ENCODE measurements around the gene FAAP20.
"Not testable (repeated sequence)": the region's sequence is repeated elsewhere in the genome, so short reads cannot be mapped to it uniquely, and the experiment has no call there.

The FAAP20 gene

GRCh38 chr1:2156866-2157265 lies 37.7 kb downstream of the FAAP20 start:
- no peak for DNase-seq (ENCODE audit: low spot score)

- no peak for DNase-seq (ENCODE audit: low spot score)
These were observed 38.8 kb downstream of the FAAP20 start for GRCh38 chr1:2155788-2156187.

- no peak for DNase-seq (ENCODE audit: low spot score)
These were observed 39.4 kb downstream of the FAAP20 start for GRCh38 chr1:2155147-2155598.

DNA sequence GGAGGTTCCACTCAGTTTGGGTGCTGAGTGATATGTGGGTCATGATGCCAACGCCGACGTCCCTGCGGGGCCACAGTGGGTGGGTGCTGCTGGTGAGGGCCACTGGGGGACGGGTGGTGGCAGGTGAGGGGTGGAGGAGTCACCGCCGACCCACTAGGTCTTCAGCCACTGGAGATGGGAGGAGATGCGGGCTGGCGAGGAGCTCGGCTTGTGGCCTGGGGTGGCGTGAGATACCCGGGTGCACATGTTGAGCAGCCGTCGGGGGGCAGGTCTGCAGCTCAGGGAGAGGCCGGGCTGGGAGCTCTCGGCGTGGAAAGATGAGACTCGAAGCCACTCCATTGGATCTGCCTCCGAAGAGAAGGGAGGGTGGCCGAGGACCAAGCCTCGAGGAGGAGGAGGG lies 40.5 kb downstream of the FAAP20 start:
- DNase-seq (ENCODE audit: low spot score), result no peak

GRCh38 chr1:2152954-2153353 lies 41.6 kb downstream of the FAAP20 start:
- no peak for DNase-seq (ENCODE audit: low spot score)

DNA sequence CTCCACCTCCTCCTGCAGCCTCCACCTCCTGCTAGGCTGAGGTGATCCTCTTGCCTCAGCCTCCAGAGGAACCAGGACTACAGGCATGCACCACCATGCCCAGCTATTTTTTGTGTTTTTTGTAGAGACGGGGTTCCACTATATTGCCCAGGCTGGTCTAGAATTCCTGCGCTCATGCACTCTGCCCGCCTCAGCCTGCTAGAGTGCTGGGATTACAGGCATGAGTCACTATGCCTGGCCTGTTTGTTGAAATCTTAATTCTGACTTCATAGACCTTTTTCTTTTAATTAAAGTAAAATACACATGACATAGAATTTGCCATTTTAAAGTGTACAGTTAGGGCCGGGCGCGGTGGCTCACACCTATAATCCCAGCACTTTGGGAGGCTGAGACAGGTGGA lies 42.7 kb downstream of the FAAP20 start:
- DNase-seq (ENCODE audit: low spot score), result no peak

DNA sequence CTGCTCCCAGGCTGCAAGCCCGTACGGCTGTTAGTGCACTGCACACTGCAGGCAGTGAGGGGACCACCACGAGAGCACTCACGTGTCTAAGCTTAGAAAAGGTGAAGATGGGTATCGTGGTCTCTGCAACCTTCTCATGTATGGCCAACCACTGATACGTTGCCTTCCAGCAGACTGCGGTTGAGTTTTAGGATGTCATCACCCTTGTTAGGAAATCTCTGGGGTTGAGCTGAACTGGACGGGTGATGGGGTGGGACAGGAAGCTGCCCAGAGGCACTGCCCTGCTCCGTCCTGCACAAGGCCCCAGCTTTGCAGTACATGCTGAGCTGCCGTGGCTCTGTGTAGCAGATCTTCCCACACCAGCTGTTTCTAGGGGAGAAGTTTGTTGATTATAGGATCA lies 43.3 kb downstream of the FAAP20 start:
- no peak for DNase-seq (ENCODE audit: low spot score)

- DNase-seq (ENCODE audit: low spot score), result no peak
These were observed 43.8 kb downstream of the FAAP20 start for GRCh38 chr1:2150801-2151200.

GRCh38 chr1:2148691-2149090 lies 45.9 kb downstream of the FAAP20 start:
- DNase-seq (ENCODE audit: low spot score), result no peak

- DNase-seq (ENCODE audit: low spot score), result not testable (repeated sequence)
These were observed 46.7 kb downstream of the FAAP20 start for GRCh38 chr1:2147869-2148268.

GRCh38 chr1:2146836-2147517 lies 47.6 kb downstream of the FAAP20 start:
- no peak for DNase-seq (ENCODE audit: low spot score)

GRCh38 chr1:2145946-2146835 lies 48.4 kb downstream of the FAAP20 start:
- no peak for DNase-seq (ENCODE audit: low spot score)

DNA sequence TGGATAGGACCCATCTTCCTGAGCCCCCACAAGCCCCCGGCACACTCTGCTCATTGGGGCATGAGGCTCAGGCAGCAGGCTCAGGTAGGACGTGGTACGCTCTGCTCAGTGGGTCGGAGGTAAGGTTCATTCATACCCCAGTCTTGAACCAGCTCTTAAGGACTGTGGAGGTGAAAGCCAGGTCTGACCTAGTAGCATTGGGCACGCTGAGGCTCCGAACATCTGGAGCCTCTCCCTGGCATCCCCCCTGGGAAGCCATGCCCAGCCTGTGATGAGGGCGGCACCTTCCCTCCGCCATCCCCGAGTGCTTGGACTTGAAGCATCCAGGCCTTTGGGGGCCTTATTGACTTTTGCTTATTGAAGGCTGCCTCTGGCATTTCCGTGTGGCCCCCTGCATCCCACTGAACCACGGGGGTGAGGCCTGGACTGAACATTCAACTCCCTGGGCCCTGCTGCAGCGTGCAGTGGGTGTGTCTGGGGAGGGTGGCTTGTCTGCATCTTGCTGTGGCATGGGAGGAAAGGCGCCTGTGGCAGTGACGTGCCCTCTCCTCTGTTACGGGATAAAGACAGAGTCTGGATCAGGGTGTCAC lies 50.0 kb downstream of the FAAP20 start:
- DNase-seq (ENCODE audit: low spot score), result no peak

DNA sequence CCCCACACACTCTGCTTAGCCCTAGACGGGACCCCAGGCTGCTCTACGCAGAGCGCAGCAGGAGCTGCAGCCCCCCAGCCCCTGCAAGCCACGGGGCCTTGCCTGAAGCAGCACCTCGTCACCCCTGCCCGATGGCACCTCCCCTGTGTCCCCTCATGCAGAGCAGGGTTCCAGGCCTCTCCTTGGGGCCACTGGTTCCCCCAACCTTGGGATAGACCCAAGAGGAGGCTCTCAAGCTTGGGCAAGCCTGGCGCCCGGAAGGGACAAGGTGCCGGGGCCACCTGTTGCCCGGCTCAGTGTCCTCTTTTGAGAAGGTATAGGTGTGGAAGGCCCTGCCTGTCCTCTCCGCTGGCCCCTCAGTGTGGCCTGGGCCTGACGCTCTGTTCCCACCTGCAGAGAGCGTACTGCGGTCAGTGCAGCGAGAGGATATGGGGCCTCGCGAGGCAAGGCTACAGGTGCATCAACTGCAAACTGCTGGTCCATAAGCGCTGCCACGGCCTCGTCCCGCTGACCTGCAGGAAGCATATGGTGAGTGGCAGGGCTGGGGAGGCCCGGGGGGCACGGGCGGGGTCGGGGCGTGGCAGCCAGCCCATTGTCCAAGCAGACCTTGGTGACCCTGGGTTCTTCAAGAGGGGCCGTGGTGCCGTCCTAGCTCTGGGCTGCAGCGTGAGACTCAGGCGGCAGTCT lies 50.6 kb downstream of the FAAP20 start:
- DNase-seq (ENCODE audit: low spot score), result no peak

DNA sequence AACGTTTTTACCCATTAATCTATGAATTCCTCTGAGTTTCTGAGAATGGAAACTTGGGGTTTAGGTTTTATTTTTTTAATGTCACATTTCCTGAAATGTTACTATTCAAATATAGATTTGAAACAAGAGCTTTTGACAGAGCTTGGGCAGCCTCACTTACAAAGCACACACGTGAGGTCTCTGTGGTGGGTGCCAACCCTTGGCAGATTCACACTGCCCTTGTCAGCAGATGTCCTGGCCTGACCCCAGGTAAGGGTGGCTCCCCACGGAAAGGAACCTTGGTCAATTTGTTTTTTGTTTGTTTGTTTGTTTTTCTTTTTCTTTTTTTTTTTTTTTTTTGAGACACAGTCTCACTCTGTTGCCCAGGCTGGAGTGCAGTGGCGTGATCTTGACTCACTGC lies 53.5 kb downstream of the FAAP20 start:
- DNase-seq (ENCODE audit: low spot score), result no peak
